Measurements from ENCODE around the gene ABLIM1. TPM values are rescaled to one million over a fixed set of nuclear protein-coding genes. Genes with fewer than 3 reads are reported as not detected.

Gene ABLIM1
- total and polyA plus RNA-seq, 8 donors, result 52.7 to 195 (median 65.5) TPM

DNA sequence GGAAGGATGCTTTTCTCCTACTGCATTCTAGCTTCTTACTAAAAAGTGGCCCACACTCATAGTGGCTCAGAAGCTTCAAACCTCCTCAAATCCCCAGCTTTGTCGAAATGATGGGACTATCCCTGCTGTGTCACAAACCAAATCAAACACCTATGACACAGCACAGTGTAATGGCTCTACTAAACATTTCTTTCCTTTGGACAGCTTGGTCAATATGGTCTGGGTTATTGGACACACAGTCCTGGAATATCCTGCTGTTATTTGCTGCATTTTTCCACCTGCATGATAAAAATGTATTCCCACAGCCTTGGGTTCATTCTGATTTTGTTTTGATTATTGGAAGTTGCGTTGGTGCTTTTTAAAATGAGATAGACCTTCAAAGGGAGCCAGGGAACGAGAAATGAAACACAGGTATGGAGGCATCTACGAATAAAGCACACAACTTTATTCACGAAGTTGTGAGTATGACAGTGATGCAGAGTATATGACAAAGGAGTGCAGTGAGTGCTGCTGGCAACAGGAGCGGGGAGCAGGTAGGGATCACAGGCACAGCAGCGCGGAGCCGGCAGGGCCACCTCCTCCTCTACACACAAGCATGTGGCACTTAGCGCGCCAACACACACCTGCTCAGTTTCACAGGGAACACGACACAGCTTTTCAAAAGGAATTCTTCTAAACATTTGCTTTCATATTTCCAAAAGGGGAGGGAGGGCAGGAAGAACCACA lies 227.2 kb downstream of the ABLIM1 start:
- intact Hi-C loops (cut with DNase I), result loop anchor here in 1 of 2 donors (10.0 kb wide), 1 partner anchor 126 kb away; no protein-coding TSS in a partner anchor

DNA sequence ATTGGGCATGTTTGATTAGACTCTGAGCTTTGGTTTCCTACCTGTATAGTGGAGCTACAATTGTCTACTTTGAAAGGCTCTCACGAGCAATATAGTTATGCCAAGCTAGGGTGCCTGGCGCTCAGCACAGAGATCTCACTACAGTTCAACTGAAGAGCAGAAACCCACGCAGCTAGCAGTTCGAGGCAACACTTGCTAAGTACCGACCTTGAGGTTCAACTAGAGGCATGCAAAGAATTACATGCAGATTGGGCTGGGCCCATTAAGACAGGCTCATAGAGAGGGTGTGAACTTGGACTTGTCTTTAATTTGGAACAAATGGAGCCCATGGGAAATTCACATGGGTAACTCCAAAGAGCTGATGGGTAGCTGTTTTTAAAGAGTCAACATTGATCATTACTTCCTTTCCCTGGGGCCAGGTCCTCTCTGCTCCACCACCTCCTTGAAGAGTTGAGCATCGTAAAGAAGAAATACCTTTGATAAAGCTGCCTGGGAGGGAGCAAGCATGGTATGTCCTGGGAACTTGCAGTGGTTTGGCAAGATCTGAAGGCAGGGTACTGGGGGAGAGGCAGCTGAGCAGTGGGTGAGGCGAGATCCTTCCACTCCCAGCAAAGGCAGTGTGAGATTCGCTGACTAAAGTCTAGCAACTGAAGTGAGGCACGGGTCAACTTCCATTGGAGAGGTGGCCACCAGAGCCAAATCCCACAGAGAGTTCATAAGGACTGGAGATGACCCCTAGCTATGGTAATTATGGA lies 228.3 kb downstream of the ABLIM1 start:
- ATAC-seq, result no peak
- no peaks in the 10 kb centered on the region for H3K27me3 ChIP-seq
- intact Hi-C loops (cut with DNase I), result loop anchor here in 1 of 2 donors (10.0 kb wide), 1 partner anchor 125 kb away; no protein-coding TSS in a partner anchor
- H3K4me1 ChIP-seq, result no peaks in the 10 kb centered on the region
- DNase-seq, result no peak
- H3K36me3 ChIP-seq, result peaks cover 0 to 9% of the 10 kb centered on the region in 2 donors
- TF ChIP-seq, protein P1, sequence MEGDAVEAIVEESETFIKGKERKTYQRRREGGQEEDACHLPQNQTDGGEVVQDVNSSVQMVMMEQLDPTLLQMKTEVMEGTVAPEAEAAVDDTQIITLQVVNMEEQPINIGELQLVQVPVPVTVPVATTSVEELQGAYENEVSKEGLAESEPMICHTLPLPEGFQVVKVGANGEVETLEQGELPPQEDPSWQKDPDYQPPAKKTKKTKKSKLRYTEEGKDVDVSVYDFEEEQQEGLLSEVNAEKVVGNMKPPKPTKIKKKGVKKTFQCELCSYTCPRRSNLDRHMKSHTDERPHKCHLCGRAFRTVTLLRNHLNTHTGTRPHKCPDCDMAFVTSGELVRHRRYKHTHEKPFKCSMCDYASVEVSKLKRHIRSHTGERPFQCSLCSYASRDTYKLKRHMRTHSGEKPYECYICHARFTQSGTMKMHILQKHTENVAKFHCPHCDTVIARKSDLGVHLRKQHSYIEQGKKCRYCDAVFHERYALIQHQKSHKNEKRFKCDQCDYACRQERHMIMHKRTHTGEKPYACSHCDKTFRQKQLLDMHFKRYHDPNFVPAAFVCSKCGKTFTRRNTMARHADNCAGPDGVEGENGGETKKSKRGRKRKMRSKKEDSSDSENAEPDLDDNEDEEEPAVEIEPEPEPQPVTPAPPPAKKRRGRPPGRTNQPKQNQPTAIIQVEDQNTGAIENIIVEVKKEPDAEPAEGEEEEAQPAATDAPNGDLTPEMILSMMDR (IDR thresholded peaks at IDR 0.05), result no peak
- no peak overlapping the region for H3K4me3 ChIP-seq
- no peaks in the 10 kb centered on the region for H3K9me3 ChIP-seq
- H3K27ac ChIP-seq, result no peak overlapping the region

More for the DNA sequence above, 227.2 kb downstream of the ABLIM1 start:
- no peak overlapping the region for H3K27ac ChIP-seq
- DNase-seq (peak in 1 of 4 donors; percentile 39), ATAC-seq (no peak)
- H3K36me3 ChIP-seq, result peaks cover 0 to 12% of the 10 kb centered on the region in 2 donors
- TF ChIP-seq, protein P1 (IDR thresholded peaks at IDR 0.05), result no peak
- no peak overlapping the region for H3K4me3 ChIP-seq
- H3K4me1 ChIP-seq, result no peaks in the 10 kb centered on the region
- no peaks in the 10 kb centered on the region for H3K9me3 ChIP-seq
- H3K27me3 ChIP-seq, result no peaks in the 10 kb centered on the region

DNA sequence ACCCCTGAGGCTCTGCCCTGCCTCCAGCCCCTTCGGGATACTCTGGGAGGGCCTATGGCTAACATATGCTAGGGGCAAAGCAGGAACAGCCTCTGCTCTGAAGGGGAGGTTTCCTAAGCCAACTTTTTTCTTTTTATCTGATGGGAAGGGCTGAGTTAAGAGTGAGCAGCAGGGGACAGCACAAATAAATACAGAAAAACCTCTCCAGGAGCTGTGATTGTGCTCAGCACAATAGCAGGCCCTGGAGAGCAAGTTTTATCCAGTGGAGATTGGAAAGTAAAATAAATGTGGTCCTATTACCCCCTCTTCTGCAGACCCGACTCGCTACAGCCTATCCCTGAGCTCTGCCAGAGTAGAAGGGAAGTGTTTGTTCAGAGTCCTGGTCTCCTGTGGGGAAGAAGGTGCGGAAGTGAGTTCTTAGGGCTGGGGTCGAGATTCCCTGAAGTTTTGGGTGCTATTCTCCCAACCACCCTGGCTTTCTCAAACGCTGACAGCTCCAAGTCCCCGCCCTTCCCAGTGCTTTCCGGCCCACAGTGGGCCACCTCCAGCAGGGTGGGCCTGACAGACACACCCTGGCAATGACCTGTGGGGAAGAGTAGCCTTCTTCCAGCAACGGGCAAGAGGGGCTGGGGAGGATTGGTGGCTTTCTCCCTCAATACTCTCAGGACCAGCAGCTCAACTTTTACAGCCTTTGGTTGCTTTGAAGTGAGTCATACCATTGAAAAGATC lies 230.8 kb downstream of the ABLIM1 start:
- Histone ChIP-seq H3K27me3 (no peaks in the 10 kb centered on the region), H3K36me3 (no peaks in the 10 kb centered on the region), H3K4me3 (no peak overlapping the region), H3K4me1 (no peaks in the 10 kb centered on the region), H3K9me3 (no peaks in the 10 kb centered on the region), H3K27ac (peak overlapping the region in 1 of 2 donors; percentile 7)
- intact Hi-C loops (cut with DNase I), result no loop called here
- TF ChIP-seq, protein P1 (IDR thresholded peaks at IDR 0.05), result no peak
- peak; percentile 19 for ATAC-seq
- peak in 2 of 4 donors; percentile 28 to 44 for DNase-seq

DNA sequence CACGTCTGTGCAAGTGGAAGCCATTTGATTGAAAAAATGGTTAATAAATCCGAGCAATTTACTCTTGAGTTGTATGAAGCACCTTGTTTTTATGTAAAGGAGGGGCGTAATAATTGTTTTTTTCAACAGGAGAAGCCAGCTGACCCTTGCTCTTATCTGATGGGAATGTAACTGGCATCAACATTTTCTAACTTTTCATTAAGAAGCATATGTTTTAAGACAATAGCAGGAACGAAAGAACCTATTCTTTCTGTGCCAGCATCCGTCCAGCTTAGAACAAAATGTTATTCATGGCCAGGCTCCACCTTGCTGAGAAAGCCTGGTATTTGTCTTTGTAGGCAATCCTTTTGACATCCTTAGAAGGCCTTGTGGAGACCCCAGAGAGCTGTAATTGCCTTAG lies 231.6 kb downstream of the ABLIM1 start:
- H3K27ac ChIP-seq, result no peak overlapping the region
- H3K4me1 ChIP-seq, result no peaks in the 10 kb centered on the region
- H3K36me3 ChIP-seq, result no peaks in the 10 kb centered on the region
- intact Hi-C loops (cut with DNase I), result no loop called here
- no peaks in the 10 kb centered on the region for H3K9me3 ChIP-seq
- no peaks in the 10 kb centered on the region for H3K27me3 ChIP-seq
- TF ChIP-seq, protein P1 (IDR thresholded peaks at IDR 0.05), result no peak
- no peak for ATAC-seq
- no peak overlapping the region for H3K4me3 ChIP-seq
- DNase-seq, result no peak

Data from left lung (tissue), 10 donors.